Endodermal cell (in vitro differentiated cells): ENCODE data around the gene TBL1X. TPM values are rescaled to one million over a fixed set of nuclear protein-coding genes. Genes with fewer than 3 reads are reported as not detected.

ENCODE experiments used
- DNase-seq: peaks from one replicate; pipeline ENCODE4 v3.0.0-alpha.2; 2017
- H3K27ac ChIP-seq: 2 replicates; pipeline ENCODE4 v1.5.1; 2013; ENCODE audit warnings: mild to moderate bottlenecking, low read depth, low read length, moderate library complexity
- H3K27me3 ChIP-seq: 2 replicates; pipeline ENCODE4 v1.6.1; 2013; ENCODE audit warnings: mild to moderate bottlenecking, low read length, moderate library complexity; ENCODE audit not compliant: insufficient read depth, control insufficient read depth, poor library complexity, severe bottlenecking
- H3K36me3 ChIP-seq: 2 replicates; pipeline ENCODE4 v1.7.0; 2013; ENCODE audit warnings: mild to moderate bottlenecking, low read length, moderate library complexity; ENCODE audit not compliant: control insufficient read depth, insufficient read depth
- H3K4me1 ChIP-seq: one replicate; pipeline ENCODE4 v1.7.0; 2013; ENCODE audit warnings: low read length; ENCODE audit not compliant: control insufficient read depth, insufficient read depth
- H3K4me3 ChIP-seq: 2 replicates; pipeline ENCODE4 v1.5.1; 2013; ENCODE audit warnings: mild to moderate bottlenecking, low read length, moderate library complexity
- H3K9ac ChIP-seq: 2 replicates; pipeline ENCODE4 v1.6.1; 2013; ENCODE audit warnings: mild to moderate bottlenecking, low read length, moderate library complexity; ENCODE audit not compliant: poor library complexity, severe bottlenecking; ENCODE audit errors: extremely low read depth
- H3K9me3 ChIP-seq: 2 replicates; pipeline ENCODE4 v1.6.1; 2013; ENCODE audit warnings: mild to moderate bottlenecking, low read length, moderate library complexity; ENCODE audit not compliant: control insufficient read depth
- H3K27ac Mint-ChIP-seq: 2 replicates; pipeline ENCODE4 v1.8.0; 2020; ENCODE audit warnings: mixed read lengths
- H3K27me3 Mint-ChIP-seq: 2 replicates; pipeline ENCODE4 v1.8.0; 2021; ENCODE audit warnings: mild to moderate bottlenecking, mixed read lengths; ENCODE audit not compliant: insufficient read depth
- H3K36me3 Mint-ChIP-seq: 2 replicates; pipeline ENCODE4 v1.8.0; 2020; ENCODE audit warnings: low read depth, mixed read lengths
- H3K4me1 Mint-ChIP-seq: 2 replicates; pipeline ENCODE4 v1.8.0; 2020; ENCODE audit warnings: mixed read lengths
- H3K4me3 Mint-ChIP-seq: 2 replicates; pipeline ENCODE4 v1.8.0; 2020; ENCODE audit warnings: mild to moderate bottlenecking, moderate library complexity, mixed read lengths
- H3K9me3 Mint-ChIP-seq: 2 replicates; pipeline ENCODE4 v1.8.0; 2020; ENCODE audit warnings: mild to moderate bottlenecking, mixed read lengths
- CTCF ChIP-seq: fragments of 200-600 bp; sonication (generic); conservative IDR thresholded peaks from 2 replicates; pipeline ENCODE4 v1.5.0; 2021; ENCODE audit warnings: antibody characterized with exemption, mild to moderate bottlenecking
- WGBS, 2 experiments: methylation state at CpG; one replicate each; pipeline versions ENCODE4 v1.1.5 to v1.1.7; 2013; ENCODE audit warnings: missing lambda C conversion rate in 2 of 2, mixed read lengths in 1 of 2; ENCODE audit not compliant: insufficient coverage in 1 of 2, insufficient read length in 1 of 2; 5-methylcytosine and 5-hydroxymethylcytosine counted together
- total RNA-seq, 2 donors: library from RNA; stranded (reverse); fragmentation: NEBNext Ultra II Directional in 1 of 2; extraction: Animal tissue kit (Norgen Biotek cat#: 25700) in 1 of 2; gene quantifications; 2 replicates in 1 of 2; 3 replicates in 1 of 2; pipeline ENCODE4 v1.2.1, GENCODE V29; 2021

Gene TBL1X
- total RNA-seq, 2 donors from 2014 or later: 19.1 to 24.1 TPM

GRCh38 chrX:9604908-9605306 lies 140.0 kb downstream of the TBL1X start:
- H3K9ac ChIP-seq: no peak overlapping the region
- no peaks in the 10 kb centered on the region for H3K36me3 ChIP-seq
- H3K9me3 ChIP-seq: no peaks in the 10 kb centered on the region
- 97% methylated on average over 8 of the region's 8 CpGs; no CpG with 5 or more reads in 1 of the 2 experiments for WGBS, 2 experiments
- Mint-ChIP-seq H3K9me3 (peaks cover 79% of the 10 kb centered on the region), H3K4me1 (peaks cover 2% of the 10 kb centered on the region), H3K27ac (no peak overlapping the region), H3K27me3 (no peaks in the 10 kb centered on the region), H3K36me3 (peaks cover 3% of the 10 kb centered on the region), H3K4me3 (no peak overlapping the region)
- no peak overlapping the region for H3K4me3 ChIP-seq
- no peak for DNase-seq
- no peaks in the 10 kb centered on the region for H3K4me1 ChIP-seq
- no peaks in the 10 kb centered on the region for H3K27me3 ChIP-seq
- TF ChIP-seq CTCF: no peak
- no peak overlapping the region for H3K27ac ChIP-seq

GRCh38 chrX:9605484-9605883 lies 140.6 kb downstream of the TBL1X start:
- no peak for DNase-seq
- Histone ChIP-seq H3K4me3 (no peak overlapping the region), H3K36me3 (no peaks in the 10 kb centered on the region), H3K9me3 (no peaks in the 10 kb centered on the region), H3K4me1 (no peaks in the 10 kb centered on the region), H3K9ac (no peak overlapping the region), H3K27ac (no peak overlapping the region), H3K27me3 (no peaks in the 10 kb centered on the region)
- peaks cover 78% of the 10 kb centered on the region for H3K9me3 Mint-ChIP-seq
- no peaks in the 10 kb centered on the region for H3K27me3 Mint-ChIP-seq
- H3K27ac Mint-ChIP-seq: no peak overlapping the region
- TF ChIP-seq CTCF: no peak
- H3K36me3 Mint-ChIP-seq: peaks cover 3% of the 10 kb centered on the region
- no peak overlapping the region for H3K4me3 Mint-ChIP-seq
- peaks cover 2% of the 10 kb centered on the region for H3K4me1 Mint-ChIP-seq

- H3K27ac Mint-ChIP-seq: no peak overlapping the region
- peaks cover 71% of the 10 kb centered on the region for H3K9me3 Mint-ChIP-seq
- Histone ChIP-seq H3K27me3 (no peaks in the 10 kb centered on the region), H3K27ac (no peak overlapping the region), H3K9ac (no peak overlapping the region), H3K36me3 (no peaks in the 10 kb centered on the region), H3K4me3 (no peak overlapping the region), H3K4me1 (no peaks in the 10 kb centered on the region), H3K9me3 (no peaks in the 10 kb centered on the region)
- peaks cover 3% of the 10 kb centered on the region for H3K36me3 Mint-ChIP-seq
- no peak overlapping the region for H3K4me3 Mint-ChIP-seq
- no peaks in the 10 kb centered on the region for H3K27me3 Mint-ChIP-seq
- peaks cover 7% of the 10 kb centered on the region for H3K4me1 Mint-ChIP-seq
- TF ChIP-seq CTCF: no peak
- DNase-seq: no peak
- 92 to 100% methylated on average over 2 to 7 of the region's 7 CpGs for WGBS, 2 experiments
Measured at GRCh38 chrX:9606971-9607370, 142.1 kb downstream of the TBL1X start.
